HepG2 (cell line): ENCODE results near the gene ARL5A. TPM values are rescaled to one million over a fixed set of nuclear protein-coding genes. Genes with fewer than 3 reads are reported as not detected.

Source experiments
- ATAC-seq: fragments of 200-7000 bp; cut with Tn5 transposase; 3 replicates; pipeline ENCODE4 v1.9.1; 2020; ENCODE audit warnings: mild to moderate bottlenecking, moderate library complexity
- BruUV-seq: library from RNA; stranded (reverse); fragments of 400-500 nt; replicated peaks from 2 replicates; lab custom pipeline; 2021; lab: Mats Ljungman, UMichigan
- CTCF ChIA-PET: fragments of 300-600 bp; formaldehyde crosslinking; extraction: SDS; loops from one replicate; lab custom pipeline; 2021; ENCODE audit warnings: low total read pairs, inconsistent platforms, low intra/inter-chr PET ratio; lab: Yijun Ruan, JAX
- POLR2A ChIA-PET: fragments of 350-600 bp; sonication (Branson Sonifier 250); formaldehyde crosslinking; loops from one replicate; lab custom pipeline; 2020; ENCODE audit warnings: antibody characterized with exemption, inconsistent platforms; lab: Yijun Ruan, JAX
- DNase-seq: peaks from one replicate; pipeline ENCODE4 v3.0.0-alpha.2; 2015; ENCODE audit warnings: low spot score
- FAIRE-seq: peaks from 3 replicates; lab custom pipeline; 2011; peaks lifted over from hg19 to GRCh38; lab: Jason Lieb, UNC
- H2AFZ ChIP-seq: one replicate; pipeline ENCODE4 v1.6.1; 2011; ENCODE audit warnings: low read length, inconsistent platforms
- H3K27ac ChIP-seq: fragments of 300-600 bp; 3 replicates; pipeline ENCODE4 v1.8.0; 2011; ENCODE audit warnings: mixed run types, mild to moderate bottlenecking, mixed read lengths, low read length, inconsistent platforms; ENCODE audit not compliant: insufficient read depth; ENCODE audit errors: extremely low read length
- H3K27me3 ChIP-seq, 2 experiments: fragments of 200-600 bp in 1 of 2; 2 replicates in 1 of 2; 3 replicates in 1 of 2; pipeline versions ENCODE4 v1.6.0 to v1.8.0; 2011; ENCODE audit warnings: low read length in 2 of 2, mild to moderate bottlenecking in 2 of 2, moderate library complexity in 2 of 2, inconsistent platforms in 1 of 2; ENCODE audit not compliant: insufficient read depth in 2 of 2, control insufficient read depth in 1 of 2
- H3K36me3 ChIP-seq, 2 experiments: fragments of 200-600 bp in 1 of 2; replicated peaks in 1 of 2; 2 replicates in 1 of 2; 3 replicates in 1 of 2; pipeline versions ENCODE4 v1.5.1 to v1.8.0; 2011; ENCODE audit warnings: low read length in 2 of 2, inconsistent platforms in 1 of 2; ENCODE audit not compliant: insufficient read depth in 2 of 2, control insufficient read depth in 1 of 2
- H3K4me1 ChIP-seq: 2 replicates; pipeline ENCODE4 v1.5.1; 2012; ENCODE audit warnings: low read length, inconsistent platforms; ENCODE audit not compliant: insufficient read depth
- H3K4me2 ChIP-seq: 2 replicates; pipeline ENCODE4 v1.6.0; 2011; ENCODE audit warnings: low read depth, low read length, inconsistent platforms
- H3K4me3 ChIP-seq, 3 experiments: fragments of 200-600 bp in 1 of 3; sonication (generic), shearing (Covaris generic) in 1 of 3; replicated peaks in 1 of 3; 2 replicates each; pipeline ENCODE4 v1.5.1; 2011 to 2016; ENCODE audit warnings: low read length in 3 of 3, inconsistent platforms in 2 of 3, low read depth in 2 of 3, mild to moderate bottlenecking in 2 of 3, control low read depth in 1 of 3, mixed read lengths in 1 of 3; ENCODE audit not compliant: insufficient read depth in 1 of 3
- H3K79me2 ChIP-seq: one replicate; pipeline ENCODE4 v1.6.1; 2011; ENCODE audit warnings: low read length, inconsistent platforms; ENCODE audit not compliant: insufficient read depth
- H3K9ac ChIP-seq: 2 replicates; pipeline ENCODE4 v1.6.0; 2011; ENCODE audit warnings: mild to moderate bottlenecking, low read depth, low read length, inconsistent platforms; ENCODE audit not compliant: insufficient read depth
- H3K9me3 ChIP-seq: 2 replicates; pipeline ENCODE4 v1.5.1; 2012; ENCODE audit warnings: mild to moderate bottlenecking, low read length
- H4K20me1 ChIP-seq: 2 replicates; pipeline ENCODE4 v1.6.0; 2011; ENCODE audit warnings: inconsistent platforms, mild to moderate bottlenecking, low read length, moderate library complexity; ENCODE audit not compliant: insufficient read depth
- HMGA1 ChIP-seq: sonication (generic); formaldehyde crosslinking; conservative IDR thresholded peaks from 2 replicates; pipeline ENCODE4 v1.4.0; 2020; ENCODE audit warnings: missing genetic modification reagents
- HOXA3 ChIP-seq: sonication (generic); formaldehyde crosslinking; IDR thresholded peaks from 2 replicates; pipeline ENCODE4 v1.5.0; 2020; ENCODE audit warnings: missing genetic modification reagents
- KDM3A ChIP-seq: IDR thresholded peaks from 2 replicates; pipeline ENCODE4 v1.6.1; 2018; ENCODE audit warnings: low read depth, missing compliant biosample characterization
- MTF1 ChIP-seq: sonication (generic); formaldehyde crosslinking; IDR thresholded peaks from 2 replicates; pipeline ENCODE4 v1.5.0; 2020; ENCODE audit warnings: missing genetic modification reagents
- NBN ChIP-seq: fragments of 450-650 bp; conservative IDR thresholded peaks from 2 replicates; pipeline ENCODE4 v1.6.1; 2017
- SKI ChIP-seq: fragments of 450-650 bp; IDR thresholded peaks from one replicate; pipeline ENCODE4 v1.6.1; 2018; ENCODE audit warnings: mild to moderate bottlenecking; ENCODE audit not compliant: partially characterized antibody
- TBP ChIP-seq: sonication (generic); formaldehyde crosslinking; IDR thresholded peaks from 2 replicates; pipeline ENCODE4 v1.5.0; 2020; ENCODE audit warnings: missing genetic modification reagents
- THYN1 ChIP-seq: sonication (generic); formaldehyde crosslinking; IDR thresholded peaks from 2 replicates; pipeline ENCODE4 v1.8.1; 2023; ENCODE audit warnings: low read depth, mild to moderate bottlenecking, moderate library complexity, missing genetic modification reagents, borderline replicate concordance
- ZNF160 ChIP-seq: sonication (generic); formaldehyde crosslinking; IDR thresholded peaks from 2 replicates; pipeline ENCODE4 v1.8.0; 2022; ENCODE audit warnings: mild to moderate bottlenecking, inconsistent platforms, missing genetic modification reagents
- ZNF296 ChIP-seq: sonication (generic); formaldehyde crosslinking; conservative IDR thresholded peaks from 2 replicates; pipeline ENCODE4 v1.5.0; 2020; ENCODE audit warnings: mild to moderate bottlenecking, missing genetic modification reagents
- WGBS: methylation state at CpG from one replicate; pipeline ENCODE4 v1.1.6; 2017; ENCODE audit warnings: low lambda C conversion rate; 5-methylcytosine and 5-hydroxymethylcytosine counted together
- in situ Hi-C: cut with HindIII; loops from 2 replicates; pipeline ENCODE4 v1.10.0; 2017; ENCODE audit warnings: low pct_unique_long_range_greater_than_20kb; ENCODE audit not compliant: extremely low pct_ligation_motif_present
- intact Hi-C: fragments of 100-400 bp; cut with micrococcal nuclease; formaldehyde crosslinking; loops from one replicate; pipeline ENCODE4 v1.10.0; 2022; ENCODE audit not compliant: unreplicated experiment
- polyA plus RNA-seq, 8 experiments: library from polyadenylated mRNA; depleted of rRNA in 3 of 8; stranded (reverse) in 7 of 8; unstranded in 1 of 8; fragments of >200 nt; fragmentation: Illumina TruSeq in 4 of 8; extraction: Trizol in 4 of 8; gene quantifications; 2 replicates each; pipeline versions ENCODE4 v1.2.1 to v1.2.3, GENCODE V29; 2011 to 2016; ENCODE audit warnings: low read depth in 4 of 8, missing spikeins in 1 of 8, mixed read lengths in 1 of 8; ENCODE audit not compliant: insufficient read depth in 1 of 8
- total RNA-seq, 5 experiments: library from RNA; depleted of rRNA; stranded (reverse); fragments of >200 nt; fragmentation: Illumina TruSeq; extraction: Trizol; gene quantifications; 2 replicates each; pipeline ENCODE4 v1.2.3, GENCODE V29; 2016; ENCODE audit warnings: low read depth in 1 of 5
- TF ChIP-seq, protein P1 (sequence below): sonication (generic); formaldehyde crosslinking; IDR thresholded peaks from 2 replicates; pipeline ENCODE4 v1.9.0; 2021; ENCODE audit warnings: missing genetic modification reagents, borderline replicate concordance
- TF ChIP-seq, protein P2 (sequence below): sonication (generic); formaldehyde crosslinking; IDR thresholded peaks from 2 replicates; pipeline ENCODE4 v1.4.0; 2020; ENCODE audit warnings: mild to moderate bottlenecking, missing genetic modification reagents
- TF ChIP-seq, protein P3 (sequence below): sonication (generic); formaldehyde crosslinking; conservative IDR thresholded peaks from 2 replicates; pipeline ENCODE4 v1.4.0; 2020; ENCODE audit warnings: missing genetic modification reagents

The ARL5A gene
- total and polyA plus RNA-seq, 2 of the 13 experiments (the other 11 are each of a cell fraction or from before 2014, with no cell fraction given): 47.5 to 149 TPM

DNA sequence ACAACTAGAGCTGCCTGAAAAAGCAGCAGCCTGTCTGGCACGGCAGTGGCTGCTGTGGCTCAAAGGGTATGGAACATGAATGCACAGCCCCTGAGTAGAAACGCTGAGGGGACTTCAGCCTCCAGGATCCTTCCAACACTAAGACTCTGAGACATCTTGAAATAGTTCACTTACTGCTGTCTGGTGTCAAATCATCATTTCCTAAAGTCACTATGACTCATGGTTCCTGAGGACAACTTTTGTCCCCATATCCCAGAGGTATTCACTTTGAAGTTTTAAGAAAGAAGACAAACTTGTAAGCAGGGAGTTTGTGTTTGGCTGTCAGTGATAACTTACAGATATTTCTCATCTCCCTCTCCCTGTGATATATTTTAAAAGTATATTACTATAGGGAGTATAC lies 60.7 kb downstream of the ARL5A start (continued):
- TF ChIP-seq, protein P1, sequence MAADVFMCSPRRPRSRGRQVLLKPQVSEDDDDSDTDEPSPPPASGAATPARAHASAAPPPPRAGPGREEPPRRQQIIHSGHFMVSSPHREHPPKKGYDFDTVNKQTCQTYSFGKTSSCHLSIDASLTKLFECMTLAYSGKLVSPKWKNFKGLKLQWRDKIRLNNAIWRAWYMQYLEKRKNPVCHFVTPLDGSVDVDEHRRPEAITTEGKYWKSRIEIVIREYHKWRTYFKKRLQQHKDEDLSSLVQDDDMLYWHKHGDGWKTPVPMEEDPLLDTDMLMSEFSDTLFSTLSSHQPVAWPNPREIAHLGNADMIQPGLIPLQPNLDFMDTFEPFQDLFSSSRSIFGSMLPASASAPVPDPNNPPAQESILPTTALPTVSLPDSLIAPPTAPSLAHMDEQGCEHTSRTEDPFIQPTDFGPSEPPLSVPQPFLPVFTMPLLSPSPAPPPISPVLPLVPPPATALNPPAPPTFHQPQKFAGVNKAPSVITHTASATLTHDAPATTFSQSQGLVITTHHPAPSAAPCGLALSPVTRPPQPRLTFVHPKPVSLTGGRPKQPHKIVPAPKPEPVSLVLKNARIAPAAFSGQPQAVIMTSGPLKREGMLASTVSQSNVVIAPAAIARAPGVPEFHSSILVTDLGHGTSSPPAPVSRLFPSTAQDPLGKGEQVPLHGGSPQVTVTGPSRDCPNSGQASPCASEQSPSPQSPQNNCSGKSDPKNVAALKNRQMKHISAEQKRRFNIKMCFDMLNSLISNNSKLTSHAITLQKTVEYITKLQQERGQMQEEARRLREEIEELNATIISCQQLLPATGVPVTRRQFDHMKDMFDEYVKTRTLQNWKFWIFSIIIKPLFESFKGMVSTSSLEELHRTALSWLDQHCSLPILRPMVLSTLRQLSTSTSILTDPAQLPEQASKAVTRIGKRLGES (CRISPR knock-in tag): no peak
- no peak for TF ChIP-seq THYN1 (CRISPR knock-in tag)
- TF ChIP-seq ZNF160 (CRISPR knock-in tag): no peak
- no peak for TF ChIP-seq NBN
- TF ChIP-seq TBP (CRISPR knock-in tag): no peak
- no peak for TF ChIP-seq HOXA3 (CRISPR knock-in tag)
- TF ChIP-seq KDM3A (CRISPR knock-in tag): no peak

DNA sequence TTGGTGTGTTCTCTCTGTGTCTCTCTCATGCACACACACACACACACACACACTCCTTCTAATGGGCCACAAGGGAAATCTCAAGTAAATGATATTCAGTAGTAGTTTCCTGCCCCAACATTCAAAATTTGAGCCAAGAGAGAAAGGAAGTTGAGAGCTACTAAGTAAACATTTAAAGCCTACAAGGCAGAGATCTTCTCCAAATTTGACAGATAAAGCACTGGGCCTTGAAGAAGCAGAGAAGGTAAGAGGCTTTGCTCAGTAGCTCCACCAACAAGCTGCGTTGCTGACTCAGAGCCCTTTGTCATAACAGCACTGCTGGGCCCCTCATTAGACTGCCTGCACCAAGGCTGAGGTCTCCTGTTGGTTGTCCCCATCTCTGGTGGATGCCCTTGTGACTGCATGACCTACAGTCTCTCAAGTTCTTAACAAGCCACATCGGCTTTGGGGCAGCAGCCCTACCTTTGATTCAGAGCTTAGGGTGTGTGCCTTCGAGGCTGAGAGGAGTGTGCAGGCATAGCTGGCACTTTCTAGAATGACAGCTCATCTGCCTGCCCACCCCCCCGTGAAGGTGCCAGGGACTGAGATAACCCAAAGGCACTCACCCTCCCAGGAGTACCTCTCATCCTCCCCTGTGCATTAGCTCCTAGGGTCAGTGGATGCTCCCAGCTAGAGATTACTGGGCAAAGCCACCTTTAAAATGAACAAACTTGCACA lies 61.6 kb downstream of the ARL5A start:
- WGBS: 56% methylated on average over 4 of the region's 4 CpGs
- Histone ChIP-seq H3K36me3 (no peaks in the 10 kb centered on the region), H3K27ac (no peak overlapping the region), H3K79me2 (no peaks in the 10 kb centered on the region), H3K27me3 (no peaks in the 10 kb centered on the region), H4K20me1 (no peaks in the 10 kb centered on the region), H3K4me3 (no peak overlapping the region), H3K4me2 (no peak overlapping the region), H3K9ac (no peak overlapping the region), H2AFZ (no peak overlapping the region), H3K4me1 (peaks cover 5% of the 10 kb centered on the region), H3K9me3 (no peaks in the 10 kb centered on the region)
- BruUV-seq: no TSS peak
- CTCF ChIA-PET: no interaction called here
- in situ Hi-C loops: no loop called here
- ATAC-seq: peak; percentile 33; the same call in 2 of the 3 replicates
- FAIRE-seq: no peak
- no peak for DNase-seq
- POLR2A ChIA-PET: interaction anchor here (0.7 kb wide), 1 partner anchor 62 kb away, joined by 3 read pairs; no protein-coding TSS in a partner anchor
- intact Hi-C loops: no loop called here
- TF ChIP-seq ZNF296 (CRISPR knock-in tag) (no peak), MTF1 (CRISPR knock-in tag) (no peak), HMGA1 (no peak), SKI (no peak)
- TF ChIP-seq, protein P2, sequence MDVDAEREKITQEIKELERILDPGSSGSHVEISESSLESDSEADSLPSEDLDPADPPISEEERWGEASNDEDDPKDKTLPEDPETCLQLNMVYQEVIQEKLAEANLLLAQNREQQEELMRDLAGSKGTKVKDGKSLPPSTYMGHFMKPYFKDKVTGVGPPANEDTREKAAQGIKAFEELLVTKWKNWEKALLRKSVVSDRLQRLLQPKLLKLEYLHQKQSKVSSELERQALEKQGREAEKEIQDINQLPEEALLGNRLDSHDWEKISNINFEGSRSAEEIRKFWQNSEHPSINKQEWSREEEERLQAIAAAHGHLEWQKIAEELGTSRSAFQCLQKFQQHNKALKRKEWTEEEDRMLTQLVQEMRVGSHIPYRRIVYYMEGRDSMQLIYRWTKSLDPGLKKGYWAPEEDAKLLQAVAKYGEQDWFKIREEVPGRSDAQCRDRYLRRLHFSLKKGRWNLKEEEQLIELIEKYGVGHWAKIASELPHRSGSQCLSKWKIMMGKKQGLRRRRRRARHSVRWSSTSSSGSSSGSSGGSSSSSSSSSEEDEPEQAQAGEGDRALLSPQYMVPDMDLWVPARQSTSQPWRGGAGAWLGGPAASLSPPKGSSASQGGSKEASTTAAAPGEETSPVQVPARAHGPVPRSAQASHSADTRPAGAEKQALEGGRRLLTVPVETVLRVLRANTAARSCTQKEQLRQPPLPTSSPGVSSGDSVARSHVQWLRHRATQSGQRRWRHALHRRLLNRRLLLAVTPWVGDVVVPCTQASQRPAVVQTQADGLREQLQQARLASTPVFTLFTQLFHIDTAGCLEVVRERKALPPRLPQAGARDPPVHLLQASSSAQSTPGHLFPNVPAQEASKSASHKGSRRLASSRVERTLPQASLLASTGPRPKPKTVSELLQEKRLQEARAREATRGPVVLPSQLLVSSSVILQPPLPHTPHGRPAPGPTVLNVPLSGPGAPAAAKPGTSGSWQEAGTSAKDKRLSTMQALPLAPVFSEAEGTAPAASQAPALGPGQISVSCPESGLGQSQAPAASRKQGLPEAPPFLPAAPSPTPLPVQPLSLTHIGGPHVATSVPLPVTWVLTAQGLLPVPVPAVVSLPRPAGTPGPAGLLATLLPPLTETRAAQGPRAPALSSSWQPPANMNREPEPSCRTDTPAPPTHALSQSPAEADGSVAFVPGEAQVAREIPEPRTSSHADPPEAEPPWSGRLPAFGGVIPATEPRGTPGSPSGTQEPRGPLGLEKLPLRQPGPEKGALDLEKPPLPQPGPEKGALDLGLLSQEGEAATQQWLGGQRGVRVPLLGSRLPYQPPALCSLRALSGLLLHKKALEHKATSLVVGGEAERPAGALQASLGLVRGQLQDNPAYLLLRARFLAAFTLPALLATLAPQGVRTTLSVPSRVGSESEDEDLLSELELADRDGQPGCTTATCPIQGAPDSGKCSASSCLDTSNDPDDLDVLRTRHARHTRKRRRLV (CRISPR knock-in tag): no peak
- TF ChIP-seq, protein P3, sequence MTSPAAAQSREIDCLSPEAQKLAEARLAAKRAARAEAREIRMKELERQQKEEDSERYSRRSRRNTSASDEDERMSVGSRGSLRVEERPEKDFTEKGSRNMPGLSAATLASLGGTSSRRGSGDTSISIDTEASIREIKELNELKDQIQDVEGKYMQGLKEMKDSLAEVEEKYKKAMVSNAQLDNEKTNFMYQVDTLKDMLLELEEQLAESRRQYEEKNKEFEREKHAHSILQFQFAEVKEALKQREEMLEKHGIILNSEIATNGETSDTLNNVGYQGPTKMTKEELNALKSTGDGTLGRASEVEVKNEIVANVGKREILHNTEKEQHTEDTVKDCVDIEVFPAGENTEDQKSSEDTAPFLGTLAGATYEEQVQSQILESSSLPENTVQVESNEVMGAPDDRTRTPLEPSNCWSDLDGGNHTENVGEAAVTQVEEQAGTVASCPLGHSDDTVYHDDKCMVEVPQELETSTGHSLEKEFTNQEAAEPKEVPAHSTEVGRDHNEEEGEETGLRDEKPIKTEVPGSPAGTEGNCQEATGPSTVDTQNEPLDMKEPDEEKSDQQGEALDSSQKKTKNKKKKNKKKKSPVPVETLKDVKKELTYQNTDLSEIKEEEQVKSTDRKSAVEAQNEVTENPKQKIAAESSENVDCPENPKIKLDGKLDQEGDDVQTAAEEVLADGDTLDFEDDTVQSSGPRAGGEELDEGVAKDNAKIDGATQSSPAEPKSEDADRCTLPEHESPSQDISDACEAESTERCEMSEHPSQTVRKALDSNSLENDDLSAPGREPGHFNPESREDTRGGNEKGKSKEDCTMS (CRISPR knock-in tag): no peak
